ENCODE results near the gene PROZ.
A peak's percentile ranks its signal among the peaks of the same experiment; 100 is the strongest.

Gene PROZ

GRCh38 chr13:113142876-113143275 lies 15.6 kb upstream of the PROZ start:
- peak; percentile 49 for DNase-seq

GRCh38 chr13:113143466-113144254 lies 14.8 kb upstream of the PROZ start:
- peak; percentile 50 for DNase-seq

GRCh38 chr13:113144255-113144629 lies 14.2 kb upstream of the PROZ start:
- DNase-seq, result peak; percentile 45

- DNase-seq, result peak; percentile 68
These were observed 13.0 kb upstream of the PROZ start for GRCh38 chr13:113145496-113145895.

GRCh38 chr13:113145911-113146598 lies 12.4 kb upstream of the PROZ start:
- peak; percentile 55 for DNase-seq

GRCh38 chr13:113146750-113147149 lies 11.7 kb upstream of the PROZ start:
- peak; percentile 54 for DNase-seq

GRCh38 chr13:113147206-113147605 lies 11.2 kb upstream of the PROZ start:
- DNase-seq, result peak; percentile 27

- peak; percentile 61 for DNase-seq
These were observed 10.0 kb upstream of the PROZ start for GRCh38 chr13:113148407-113148806.

- DNase-seq, result peak; percentile 58
These were observed 9.4 kb upstream of the PROZ start for GRCh38 chr13:113148940-113149503.

GRCh38 chr13:113149711-113150549 lies 8.5 kb upstream of the PROZ start:
- DNase-seq, result no peak

GRCh38 chr13:113150550-113151365 lies 7.7 kb upstream of the PROZ start:
- DNase-seq, result no peak

GRCh38 chr13:113151745-113152690 lies 6.4 kb upstream of the PROZ start:
- no peak for DNase-seq

GRCh38 chr13:113152691-113152983 lies 5.8 kb upstream of the PROZ start:
- no peak for DNase-seq

- DNase-seq, result peak; percentile 74
These were observed 5.3 kb upstream of the PROZ start for GRCh38 chr13:113152984-113153809.

GRCh38 chr13:113153810-113154748 lies 4.4 kb upstream of the PROZ start:
- peak; percentile 92 for DNase-seq

GRCh38 chr13:113155201-113155600 lies 3.2 kb upstream of the PROZ start:
- DNase-seq, result no peak

GRCh38 chr13:113155982-113156655 lies 2.3 kb upstream of the PROZ start:
- no peak for DNase-seq

GRCh38 chr13:113157206-113157928 lies 1.1 kb upstream of the PROZ start:
- no peak for DNase-seq
